Subcutaneous abdominal adipose tissue (tissue), 5 donors: ENCODE results near the gene ZNF608.
A peak's percentile ranks its signal among the peaks of the same experiment; 100 is the strongest.

Experiments used
- H3K27ac ChIP-seq: one replicate; pipeline ENCODE4 v1.7.0; 2013; ENCODE audit warnings: low read depth, mild to moderate bottlenecking, inconsistent platforms, low read length, moderate library complexity
- H3K27me3 ChIP-seq, 5 donors: one replicate each; pipeline ENCODE4 v1.7.0; 2013; ENCODE audit warnings: low read length in 5 of 5, inconsistent platforms in 1 of 5; ENCODE audit not compliant: control insufficient read depth in 5 of 5, insufficient read depth in 4 of 5
- H3K36me3 ChIP-seq, 5 donors: one replicate each; pipeline ENCODE4 v1.7.0; 2013; ENCODE audit warnings: low read length in 5 of 5; ENCODE audit not compliant: control insufficient read depth in 5 of 5, insufficient read depth in 5 of 5
- H3K4me1 ChIP-seq, 5 donors: one replicate each; pipeline ENCODE4 v1.7.0; 2013; ENCODE audit warnings: low read length in 5 of 5, mild to moderate bottlenecking in 3 of 5, moderate library complexity in 1 of 5; ENCODE audit not compliant: control insufficient read depth in 5 of 5, insufficient read depth in 5 of 5
- H3K4me3 ChIP-seq, 5 donors: one replicate each; pipeline ENCODE4 v1.7.0; 2013; ENCODE audit warnings: low read length in 5 of 5, low read depth in 1 of 5
- H3K9ac ChIP-seq, 5 donors: one replicate each; pipeline ENCODE4 v1.7.0; 2013; ENCODE audit warnings: low read length in 5 of 5, mild to moderate bottlenecking in 4 of 5, moderate library complexity in 3 of 5
- H3K9me3 ChIP-seq, 5 donors: one replicate each; pipeline ENCODE4 v1.7.0; 2013; ENCODE audit warnings: low read length in 5 of 5; ENCODE audit not compliant: control insufficient read depth in 5 of 5
- donor health status: healthy.
- donor health status: healthy.
- donor health status: healthy.
- donor health status: healthy.
- donor health status: healthy.

ZNF608 gene

DNA sequence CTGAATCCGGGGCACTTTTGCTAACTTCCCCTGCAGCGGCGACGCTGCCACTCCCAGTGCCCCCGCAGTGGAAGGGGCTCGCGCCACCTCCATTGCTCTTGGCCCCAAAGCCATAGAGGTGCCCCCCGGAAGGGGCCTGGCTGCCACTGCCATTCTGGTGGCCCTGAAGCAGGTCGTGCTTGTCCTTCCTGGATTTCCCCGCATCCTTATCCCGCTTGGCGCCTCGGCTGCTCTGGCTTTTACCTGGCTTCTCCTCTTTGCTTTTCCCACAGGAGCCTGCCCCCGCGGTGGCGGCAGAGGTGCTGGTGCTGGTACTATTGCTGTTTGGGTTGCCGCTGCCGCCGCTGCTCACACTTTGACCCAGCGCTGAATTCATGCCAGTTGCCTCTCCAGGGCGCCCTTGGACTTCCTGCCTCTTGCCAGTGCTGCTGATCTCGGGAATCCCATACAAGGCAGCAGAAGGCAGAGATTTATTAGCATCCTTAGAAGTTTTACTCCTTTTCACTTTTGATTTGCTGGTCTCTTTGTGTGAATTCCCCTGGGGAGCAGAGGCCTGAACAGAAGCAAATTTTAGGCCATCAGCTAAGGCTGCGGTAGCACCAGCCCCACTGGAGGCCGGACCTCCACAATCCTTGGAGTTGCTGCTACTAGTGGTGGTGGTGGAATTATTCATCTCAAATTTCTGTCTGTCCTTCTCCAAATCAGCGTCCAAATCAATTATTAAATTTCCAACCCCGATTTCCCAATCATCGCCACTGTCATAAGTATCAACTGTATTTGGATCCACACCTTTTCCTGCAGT, 2.1 kb downstream of the ZNF608 start:
- H3K27me3 ChIP-seq = peaks cover 0 to 2% (median 0%) of the 10 kb centered on the region in 5 donors
- H3K27ac ChIP-seq = peak overlapping the region; percentile 95
- H3K4me1 ChIP-seq = peaks cover 2 to 70% (median 64%) of the 10 kb centered on the region in 5 donors
- H3K9me3 ChIP-seq = no peaks in the 10 kb centered on the region
- H3K9ac ChIP-seq = peak overlapping the region; percentile 44 to 86 (median 66)
- no peaks in the 10 kb centered on the region for H3K36me3 ChIP-seq
- H3K4me3 ChIP-seq = peak overlapping the region; percentile 76 to 86 (median 83)

DNA sequence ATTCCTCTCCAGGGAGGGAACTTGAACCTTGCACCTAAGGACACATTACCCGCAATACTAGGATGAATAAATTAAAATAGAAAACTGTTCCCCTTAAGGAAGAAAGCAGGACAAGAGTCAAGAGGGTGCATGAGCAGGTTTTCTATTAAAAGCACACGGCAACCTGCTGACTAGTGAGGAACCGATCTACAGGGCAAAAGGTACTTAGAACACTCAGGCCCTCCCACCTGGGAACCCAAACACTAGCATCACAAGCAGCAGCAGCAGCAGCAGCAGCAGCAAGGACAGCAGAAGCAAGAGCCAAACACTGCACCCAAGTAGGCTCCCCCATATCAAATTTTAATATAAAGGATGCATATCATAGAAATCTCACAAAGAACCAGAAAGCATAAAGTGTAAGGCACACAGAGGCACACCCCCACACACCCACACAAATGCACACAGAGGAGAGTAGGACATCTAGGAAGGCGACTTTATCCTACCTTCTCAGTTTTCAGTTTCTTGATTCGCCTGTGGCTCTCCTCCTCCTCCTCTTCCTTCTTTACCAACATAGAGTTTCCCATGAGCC, 2.8 kb downstream of the ZNF608 start:
- Histone ChIP-seq H3K4me3 (peak overlapping the region; percentile 76 to 86 (median 83)), H3K27me3 (peaks cover 0 to 2% (median 0%) of the 10 kb centered on the region in 5 donors), H3K36me3 (no peaks in the 10 kb centered on the region), H3K27ac (peak overlapping the region; percentile 95), H3K9me3 (no peaks in the 10 kb centered on the region), H3K9ac (peak overlapping the region; percentile 44 to 86 (median 66)), H3K4me1 (peaks cover 2 to 73% (median 65%) of the 10 kb centered on the region in 5 donors)

DNA sequence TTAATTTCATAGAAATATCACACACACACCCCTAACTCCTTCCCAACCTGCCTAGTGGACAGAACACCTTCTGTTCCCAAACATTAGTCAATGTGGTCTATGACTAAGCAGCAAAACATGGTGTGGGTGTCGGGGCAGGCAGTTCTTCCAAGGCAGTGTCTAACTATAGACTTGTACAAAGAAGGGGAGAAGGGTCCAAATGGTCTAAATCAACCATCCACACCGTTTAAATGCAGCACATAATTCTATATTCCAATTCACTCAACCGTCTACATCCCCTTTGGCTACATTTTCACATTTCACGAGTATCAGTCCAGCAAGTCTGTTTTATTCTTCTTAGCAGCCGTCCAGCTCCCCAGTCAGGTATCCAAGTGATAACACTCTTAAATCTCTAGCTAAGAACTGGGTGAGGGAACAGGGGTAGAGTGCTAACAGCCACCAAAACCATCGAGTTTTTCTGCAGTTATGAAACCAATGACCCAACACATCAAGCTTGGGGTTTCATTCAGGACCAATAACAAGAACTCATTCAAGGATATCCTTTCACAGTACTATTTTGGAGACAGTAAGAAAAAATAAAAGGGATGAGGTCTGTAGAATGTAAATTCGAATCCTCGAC, 3.3 kb downstream of the ZNF608 start:
- H3K4me3 ChIP-seq = peak overlapping the region; percentile 76 to 86 (median 83)

DNA sequence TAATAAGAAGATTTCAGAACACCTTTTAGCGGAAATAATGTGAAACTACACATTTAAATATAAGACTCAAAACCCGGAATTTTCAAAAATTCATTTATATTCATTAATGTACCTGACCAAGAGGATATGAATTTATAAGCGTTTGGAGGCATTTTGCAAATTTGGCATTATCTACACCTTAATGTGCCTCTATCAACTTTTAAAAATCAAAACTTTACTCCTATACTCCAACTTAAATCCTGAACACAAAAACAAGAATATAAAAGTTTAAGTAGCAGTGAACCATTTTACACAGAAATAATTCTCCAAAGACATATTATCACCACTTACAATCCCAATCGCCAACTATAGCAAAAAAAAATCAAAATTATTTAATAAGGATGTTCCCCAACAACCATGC, 3.9 kb downstream of the ZNF608 start:
- H3K27ac ChIP-seq = peak overlapping the region; percentile 95
- no peaks in the 10 kb centered on the region for H3K9me3 ChIP-seq
- H3K36me3 ChIP-seq = no peaks in the 10 kb centered on the region
- H3K27me3 ChIP-seq = peaks cover 0 to 2% (median 0%) of the 10 kb centered on the region in 5 donors
- H3K4me3 ChIP-seq = peak overlapping the region; percentile 76 to 86 (median 83)
- peaks cover 2 to 72% (median 66%) of the 10 kb centered on the region in 5 donors for H3K4me1 ChIP-seq
- peak overlapping the region in 1 of 5 donors; percentile 84 for H3K9ac ChIP-seq

More for the DNA sequence above, 3.3 kb downstream of the ZNF608 start:
- Histone ChIP-seq H3K9ac (peak overlapping the region in 2 of 5 donors; percentile 84 to 86), H3K4me1 (peaks cover 2 to 76% (median 66%) of the 10 kb centered on the region in 5 donors), H3K36me3 (no peaks in the 10 kb centered on the region), H3K27me3 (peaks cover 0 to 2% (median 0%) of the 10 kb centered on the region in 5 donors), H3K27ac (peak overlapping the region; percentile 95), H3K9me3 (no peaks in the 10 kb centered on the region)

DNA sequence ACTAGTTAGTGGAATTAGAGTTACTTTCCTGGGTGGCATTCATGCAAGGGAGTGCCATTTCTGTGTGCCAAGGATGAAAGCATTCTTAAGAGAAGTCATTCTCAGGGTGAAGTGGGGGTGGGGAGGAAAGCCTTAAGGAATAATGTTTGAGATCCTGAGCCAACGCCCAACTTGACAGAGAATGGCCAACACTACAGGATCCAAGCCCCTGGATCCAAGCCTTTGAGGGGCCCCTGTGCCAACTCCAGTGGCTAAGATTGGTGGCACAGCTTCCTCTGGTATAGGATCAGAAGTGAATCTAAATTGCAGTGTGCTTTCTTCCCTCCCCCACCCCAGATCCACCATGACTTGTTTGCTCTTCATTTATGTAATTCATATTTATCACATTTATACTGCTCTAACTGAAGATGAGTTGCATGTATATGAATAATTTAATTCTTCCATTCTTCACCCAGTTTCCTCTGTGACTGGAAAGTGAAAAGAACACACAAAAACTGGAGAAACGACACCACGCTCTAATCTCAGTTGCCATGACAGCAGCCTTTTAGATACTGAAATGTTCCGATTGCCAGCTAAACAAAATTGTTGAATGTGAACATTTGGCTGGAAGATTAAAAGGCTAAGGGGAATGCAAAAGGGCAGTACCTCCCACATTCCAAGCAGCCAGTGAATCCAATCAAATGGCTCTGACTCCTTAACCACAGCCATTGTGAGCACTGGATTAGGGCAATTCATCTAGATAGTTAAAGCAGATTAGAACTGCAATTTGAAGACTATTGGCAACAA, 4.5 kb downstream of the ZNF608 start:
- H3K4me1 ChIP-seq = peaks cover 0 to 73% (median 72%) of the 10 kb centered on the region in 5 donors
- H3K9me3 ChIP-seq = no peaks in the 10 kb centered on the region
- no peak overlapping the region for H3K9ac ChIP-seq
- H3K27ac ChIP-seq = peak overlapping the region; percentile 26
- no peaks in the 10 kb centered on the region for H3K36me3 ChIP-seq
- peak overlapping the region; percentile 31 to 86 (median 77) for H3K4me3 ChIP-seq
- H3K27me3 ChIP-seq = peaks cover 0 to 2% (median 0%) of the 10 kb centered on the region in 5 donors

DNA sequence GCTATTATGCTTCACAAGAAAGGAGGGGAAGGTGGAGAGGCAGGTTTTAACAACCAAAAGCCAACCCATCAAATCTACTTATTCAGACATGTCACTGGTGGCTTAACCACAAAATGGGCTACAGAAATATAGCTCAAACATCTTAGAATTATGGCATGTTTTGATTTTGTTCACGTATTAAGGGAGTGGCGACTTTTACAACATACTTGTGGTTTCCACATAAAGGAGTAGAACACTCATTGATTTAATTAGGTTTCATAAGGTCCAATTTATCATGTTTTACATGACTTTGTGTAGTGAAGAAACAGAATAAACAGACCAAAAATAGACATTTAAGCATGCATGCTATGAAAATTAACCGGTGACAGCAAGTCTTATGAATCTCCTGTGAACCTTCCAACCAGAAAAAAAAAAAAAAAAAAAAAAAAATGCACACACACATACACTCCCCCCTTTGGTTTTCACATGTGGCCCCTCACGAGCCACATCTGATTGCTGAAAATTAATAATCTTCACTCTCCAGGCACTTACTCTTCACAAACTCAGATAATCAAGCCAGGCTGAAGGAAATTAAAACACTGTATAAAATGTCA, 5.4 kb downstream of the ZNF608 start:
- H3K27me3 ChIP-seq = peaks cover 0 to 2% (median 0%) of the 10 kb centered on the region in 5 donors
- H3K27ac ChIP-seq = peak overlapping the region; percentile 26
- H3K9ac ChIP-seq = no peak overlapping the region
- peaks cover 0 to 81% (median 69%) of the 10 kb centered on the region in 5 donors for H3K4me1 ChIP-seq
- no peaks in the 10 kb centered on the region for H3K36me3 ChIP-seq
- no peaks in the 10 kb centered on the region for H3K9me3 ChIP-seq
- no peak overlapping the region for H3K4me3 ChIP-seq

DNA sequence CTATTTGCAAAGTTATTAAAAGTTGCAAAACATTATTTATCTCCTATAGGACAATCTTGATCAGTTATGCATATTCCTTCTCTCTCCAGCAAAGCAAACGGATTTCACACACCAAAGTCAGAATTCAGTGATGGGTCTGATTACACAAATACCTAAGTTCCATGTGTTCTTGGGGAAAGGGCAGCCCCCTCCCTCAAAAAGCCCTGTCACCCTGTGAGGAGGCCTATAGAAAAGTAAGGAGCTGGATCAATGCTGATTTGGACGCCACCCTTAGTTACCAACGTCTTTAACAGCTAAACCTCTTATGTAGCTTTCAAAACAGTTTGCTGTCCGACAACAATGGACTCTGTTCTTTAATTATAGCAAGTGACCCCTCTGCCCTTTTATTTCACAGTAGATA, 6.4 kb downstream of the ZNF608 start:
- no peaks in the 10 kb centered on the region for H3K36me3 ChIP-seq
- peak overlapping the region in 1 of 5 donors; percentile 18 for H3K4me3 ChIP-seq
- H3K9ac ChIP-seq = no peak overlapping the region
- peaks cover 0 to 87% (median 68%) of the 10 kb centered on the region in 5 donors for H3K4me1 ChIP-seq
- no peaks in the 10 kb centered on the region for H3K9me3 ChIP-seq
- peaks cover 0 to 2% (median 0%) of the 10 kb centered on the region in 5 donors for H3K27me3 ChIP-seq
- H3K27ac ChIP-seq = peak overlapping the region; percentile 19

DNA sequence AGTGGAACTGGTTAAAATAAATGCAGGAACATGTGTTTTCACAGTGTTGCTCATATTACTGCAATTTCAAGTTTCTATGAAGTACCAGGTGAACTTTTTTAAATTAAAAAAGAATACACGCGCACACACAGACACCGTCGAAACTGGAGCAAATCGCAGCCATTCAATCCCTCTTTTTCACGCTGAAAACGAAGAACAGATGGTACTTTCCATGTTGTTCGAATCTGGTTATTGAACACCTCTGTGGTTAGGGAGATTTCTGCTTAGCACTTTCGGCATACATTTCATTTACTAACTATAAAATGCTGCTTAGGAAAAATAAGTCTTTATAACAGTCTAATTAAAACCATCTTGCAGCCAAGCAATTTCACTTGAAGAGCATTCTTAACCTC, 6.8 kb downstream of the ZNF608 start:
- H3K27ac ChIP-seq = no peak overlapping the region

More for the DNA sequence above, 6.8 kb downstream of the ZNF608 start:
- H3K9ac ChIP-seq = no peak overlapping the region
- no peaks in the 10 kb centered on the region for H3K9me3 ChIP-seq
- H3K36me3 ChIP-seq = no peaks in the 10 kb centered on the region
- peaks cover 0 to 87% (median 69%) of the 10 kb centered on the region in 5 donors for H3K4me1 ChIP-seq
- no peak overlapping the region for H3K4me3 ChIP-seq
- peaks cover 0 to 2% (median 0%) of the 10 kb centered on the region in 5 donors for H3K27me3 ChIP-seq
